IPS-20b (cell line): ENCODE measurements around the gene ITM2C.

Experiments used
- H3K27ac ChIP-seq: one replicate; pipeline ENCODE4 v1.5.1; 2013; ENCODE audit warnings: low read length
- H3K27me3 ChIP-seq: 2 replicates; pipeline ENCODE4 v1.6.1; 2013; ENCODE audit warnings: mild to moderate bottlenecking, low read length, inconsistent platforms; ENCODE audit not compliant: insufficient read depth
- H3K36me3 ChIP-seq: 2 replicates; pipeline ENCODE4 v1.6.1; 2013; ENCODE audit warnings: low read depth, mild to moderate bottlenecking, inconsistent platforms, low read length, moderate library complexity; ENCODE audit not compliant: insufficient read depth
- H3K4me1 ChIP-seq: 2 replicates; pipeline ENCODE4 v1.6.1; 2013; ENCODE audit warnings: mild to moderate bottlenecking, control low read depth, inconsistent platforms, low read length, moderate library complexity; ENCODE audit not compliant: insufficient read depth
- H3K4me3 ChIP-seq: 2 replicates; pipeline ENCODE4 v1.5.1; 2013; ENCODE audit warnings: mild to moderate bottlenecking, low read length, inconsistent platforms
- H3K9ac ChIP-seq: 2 replicates; pipeline ENCODE4 v1.6.1; 2013; ENCODE audit warnings: low read depth, mild to moderate bottlenecking, inconsistent platforms, low read length, moderate library complexity
- H3K9me3 ChIP-seq: 2 replicates; pipeline ENCODE4 v1.6.1; 2013; ENCODE audit warnings: mild to moderate bottlenecking, low read depth, low read length, inconsistent platforms; ENCODE audit not compliant: insufficient read depth

Gene ITM2C

GRCh38 chr2:230898016-230898712 is 33.4 kb downstream of the ITM2C start:
- H3K4me3 ChIP-seq: no peak overlapping the region
- H3K27ac ChIP-seq: no peak overlapping the region
- H3K27me3 ChIP-seq: no peaks in the 10 kb centered on the region
- no peak overlapping the region for H3K9ac ChIP-seq
- no peaks in the 10 kb centered on the region for H3K36me3 ChIP-seq
- H3K9me3 ChIP-seq: no peaks in the 10 kb centered on the region
- peaks cover 15% of the 10 kb centered on the region for H3K4me1 ChIP-seq

DNA sequence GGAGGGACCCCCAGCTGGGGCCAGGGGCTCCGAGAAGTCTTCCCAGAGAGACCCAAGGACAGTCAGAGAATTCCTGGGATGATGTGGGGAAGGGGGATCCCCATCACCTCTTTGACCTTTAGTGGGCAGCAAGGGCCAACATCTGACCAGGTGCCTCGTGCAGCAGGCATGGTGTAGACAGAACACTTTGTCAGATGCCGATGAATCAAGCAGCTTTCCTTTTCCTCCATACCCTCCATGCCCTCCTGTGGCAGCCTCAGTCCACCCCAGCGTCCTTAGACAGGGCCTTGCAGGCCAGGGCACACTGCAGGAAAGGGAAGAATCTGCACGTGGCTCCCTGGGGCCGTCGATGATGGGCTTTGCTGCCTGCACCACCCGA is 34.0 kb downstream of the ITM2C start:
- H3K27me3 ChIP-seq: peaks cover under 1% of the 10 kb centered on the region; the same call in 1 of the 2 replicates
- H3K27ac ChIP-seq: no peak overlapping the region
- peaks cover 19% of the 10 kb centered on the region for H3K4me1 ChIP-seq
- no peaks in the 10 kb centered on the region for H3K36me3 ChIP-seq
- H3K9ac ChIP-seq: no peak overlapping the region; the same call in 1 of the 2 replicates
- no peak overlapping the region for H3K4me3 ChIP-seq
- no peaks in the 10 kb centered on the region for H3K9me3 ChIP-seq

DNA sequence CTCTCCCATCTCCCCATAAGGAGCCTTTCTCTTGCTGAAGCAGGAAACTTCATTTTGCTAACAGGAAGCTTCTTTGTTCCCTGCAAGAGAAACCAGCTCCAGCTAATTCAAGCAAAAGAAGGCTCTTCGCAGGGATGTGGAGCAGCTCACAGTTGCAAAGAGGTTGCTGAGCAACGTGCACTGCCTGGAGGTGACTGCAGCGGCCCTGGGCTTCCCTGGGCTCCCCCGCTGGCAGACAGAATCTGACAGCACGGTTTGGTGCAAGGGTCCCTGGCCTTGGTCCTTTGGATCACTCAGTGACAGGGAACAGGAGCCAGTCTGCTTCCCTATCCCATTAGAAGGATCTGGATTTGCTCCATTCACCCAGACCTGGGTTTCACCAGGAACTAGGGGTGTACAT is 34.5 kb downstream of the ITM2C start:
- no peaks in the 10 kb centered on the region for H3K36me3 ChIP-seq
- peaks cover 19% of the 10 kb centered on the region for H3K4me1 ChIP-seq
- no peak overlapping the region for H3K4me3 ChIP-seq
- H3K27me3 ChIP-seq: peaks cover 6% of the 10 kb centered on the region; the same call in 1 of the 2 replicates
- H3K9me3 ChIP-seq: no peaks in the 10 kb centered on the region
- no peak overlapping the region for H3K27ac ChIP-seq
- no peak overlapping the region; the same call in 1 of the 2 replicates for H3K9ac ChIP-seq

DNA sequence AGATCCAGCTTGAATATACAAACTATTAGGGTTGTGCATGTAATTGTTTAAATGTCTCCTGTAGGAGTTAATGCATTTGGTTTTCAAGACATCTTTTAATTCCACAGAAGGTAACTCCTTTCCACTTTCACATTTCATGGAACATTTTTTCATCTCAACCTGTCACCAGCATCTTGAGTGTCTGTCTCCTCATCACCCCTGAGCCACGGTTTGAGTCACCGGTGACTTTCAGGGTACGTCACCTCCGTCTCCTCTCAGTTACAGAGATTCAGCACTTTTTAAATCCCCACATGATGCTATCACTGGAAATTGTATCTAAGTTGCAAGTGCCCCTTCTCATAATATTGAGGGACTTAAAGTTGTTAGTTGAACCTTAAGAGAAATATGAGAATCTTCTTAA is 35.0 kb downstream of the ITM2C start:
- Histone ChIP-seq H3K9ac (no peak overlapping the region), H3K36me3 (no peaks in the 10 kb centered on the region), H3K27ac (no peak overlapping the region), H3K4me3 (no peak overlapping the region), H3K9me3 (no peaks in the 10 kb centered on the region), H3K27me3 (peaks cover 11% of the 10 kb centered on the region; the same call in 1 of the 2 replicates), H3K4me1 (peaks cover 19% of the 10 kb centered on the region)

DNA sequence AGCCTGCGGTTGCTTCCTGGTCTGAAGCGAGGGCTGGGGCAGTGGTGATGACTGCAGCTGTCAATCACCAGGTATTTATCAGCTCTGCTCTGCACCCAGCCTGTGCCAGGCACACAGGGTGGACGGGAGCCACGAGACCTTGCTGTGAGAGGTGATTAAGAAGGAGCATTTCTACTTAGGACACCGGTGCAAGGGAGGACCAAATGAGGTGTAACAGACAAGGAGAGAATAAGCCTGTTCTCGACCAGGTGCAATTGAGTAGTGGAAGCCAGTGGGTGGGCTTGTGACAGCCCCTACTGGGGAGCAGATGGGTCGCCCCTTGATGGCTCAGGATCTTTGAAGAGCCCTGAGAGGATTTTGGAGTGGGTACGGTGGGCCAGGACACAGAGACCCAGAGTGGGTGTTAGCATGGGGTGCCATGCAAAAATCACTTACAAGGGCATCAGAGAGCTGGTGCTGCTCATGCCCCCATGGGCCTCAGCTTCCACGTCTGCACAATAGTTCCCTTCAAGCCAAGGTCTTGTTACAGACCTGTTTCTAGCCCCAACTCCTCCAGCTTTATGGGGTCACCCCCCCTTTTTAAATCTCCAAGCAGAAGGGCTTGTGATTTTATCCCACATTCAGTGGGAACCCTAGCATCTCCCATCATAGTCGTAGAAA is 35.7 kb downstream of the ITM2C start:
- no peaks in the 10 kb centered on the region for H3K9me3 ChIP-seq
- peaks cover 18% of the 10 kb centered on the region; the same call in 1 of the 2 replicates for H3K27me3 ChIP-seq
- H3K4me1 ChIP-seq: peaks cover 26% of the 10 kb centered on the region
- no peaks in the 10 kb centered on the region for H3K36me3 ChIP-seq
- no peak overlapping the region for H3K27ac ChIP-seq
- H3K4me3 ChIP-seq: no peak overlapping the region
- H3K9ac ChIP-seq: no peak overlapping the region

DNA sequence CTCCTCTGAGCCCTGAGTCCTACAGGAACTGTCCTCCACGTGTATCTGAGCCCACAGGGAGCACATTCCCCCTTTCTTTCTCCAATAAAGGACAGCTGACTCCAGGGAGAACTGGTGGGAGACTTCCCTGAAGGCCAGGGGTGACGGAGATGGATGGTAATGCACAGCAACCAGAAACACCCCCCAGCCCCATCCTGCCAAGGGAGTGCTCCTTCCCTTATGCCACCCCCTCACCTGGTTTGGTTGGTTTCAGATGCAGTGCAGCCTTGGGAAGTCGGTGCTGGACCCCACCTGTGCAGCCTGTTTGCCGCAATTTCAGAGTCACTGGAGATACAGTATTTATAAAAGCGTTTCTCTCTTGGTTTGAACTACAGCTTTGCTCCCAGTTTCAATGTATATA is 36.3 kb downstream of the ITM2C start:
- H3K36me3 ChIP-seq: no peaks in the 10 kb centered on the region
- H3K4me1 ChIP-seq: peaks cover 28% of the 10 kb centered on the region
- no peak overlapping the region for H3K9ac ChIP-seq
- no peak overlapping the region for H3K27ac ChIP-seq
- H3K9me3 ChIP-seq: no peaks in the 10 kb centered on the region
- peaks cover 20% of the 10 kb centered on the region; the same call in 1 of the 2 replicates for H3K27me3 ChIP-seq
- no peak overlapping the region for H3K4me3 ChIP-seq

DNA sequence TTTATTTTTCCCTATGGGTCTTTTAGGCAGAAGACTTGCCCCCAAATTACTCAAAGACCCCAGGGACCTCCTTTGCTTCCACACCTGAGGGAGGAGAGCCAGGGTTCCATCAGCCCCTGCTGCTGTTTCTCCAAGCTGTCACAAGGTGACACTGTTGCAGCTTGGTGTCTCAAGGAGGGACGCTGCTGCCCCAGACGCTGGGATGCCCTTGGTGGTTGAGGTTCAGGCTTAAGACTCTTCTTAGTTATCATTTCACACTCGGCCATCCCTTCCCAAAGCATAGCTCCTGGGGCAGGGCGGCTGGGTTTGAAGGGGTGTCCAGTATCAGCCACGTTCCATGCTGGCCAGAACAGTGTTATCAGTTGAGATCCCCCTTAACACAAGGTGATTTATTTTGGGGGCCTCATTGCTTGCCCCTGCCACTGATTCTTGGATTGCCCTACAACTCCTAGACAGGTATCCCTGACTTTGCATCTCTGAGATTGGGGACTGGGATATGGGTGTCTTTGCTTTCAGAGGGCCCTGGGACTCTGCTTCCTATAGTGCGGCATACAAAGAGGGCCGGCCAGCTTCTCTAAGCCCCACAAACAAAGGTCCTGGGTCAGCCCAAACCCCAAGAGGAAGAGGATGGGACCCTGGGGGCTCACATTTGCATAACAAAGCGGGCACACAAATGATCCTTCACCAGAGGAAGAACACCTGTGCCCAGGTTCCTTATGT is 37.6 kb downstream of the ITM2C start:
- Histone ChIP-seq H3K36me3 (no peaks in the 10 kb centered on the region), H3K27me3 (peaks cover 20% of the 10 kb centered on the region; the same call in 1 of the 2 replicates), H3K4me1 (peaks cover 28% of the 10 kb centered on the region), H3K9ac (peak overlapping the region; percentile 85; the same call in 1 of the 2 replicates), H3K4me3 (peak overlapping the region; percentile 63), H3K27ac (peak overlapping the region; percentile 82), H3K9me3 (no peaks in the 10 kb centered on the region)

GRCh38 chr2:230903231-230904150 is 38.7 kb downstream of the ITM2C start:
- Histone ChIP-seq H3K4me3 (peak overlapping the region; percentile 63), H3K27me3 (peaks cover 20% of the 10 kb centered on the region; the same call in 1 of the 2 replicates), H3K36me3 (no peaks in the 10 kb centered on the region), H3K9ac (no peak overlapping the region; the same call in 1 of the 2 replicates), H3K9me3 (no peaks in the 10 kb centered on the region), H3K4me1 (peaks cover 28% of the 10 kb centered on the region), H3K27ac (peak overlapping the region; percentile 54)

DNA sequence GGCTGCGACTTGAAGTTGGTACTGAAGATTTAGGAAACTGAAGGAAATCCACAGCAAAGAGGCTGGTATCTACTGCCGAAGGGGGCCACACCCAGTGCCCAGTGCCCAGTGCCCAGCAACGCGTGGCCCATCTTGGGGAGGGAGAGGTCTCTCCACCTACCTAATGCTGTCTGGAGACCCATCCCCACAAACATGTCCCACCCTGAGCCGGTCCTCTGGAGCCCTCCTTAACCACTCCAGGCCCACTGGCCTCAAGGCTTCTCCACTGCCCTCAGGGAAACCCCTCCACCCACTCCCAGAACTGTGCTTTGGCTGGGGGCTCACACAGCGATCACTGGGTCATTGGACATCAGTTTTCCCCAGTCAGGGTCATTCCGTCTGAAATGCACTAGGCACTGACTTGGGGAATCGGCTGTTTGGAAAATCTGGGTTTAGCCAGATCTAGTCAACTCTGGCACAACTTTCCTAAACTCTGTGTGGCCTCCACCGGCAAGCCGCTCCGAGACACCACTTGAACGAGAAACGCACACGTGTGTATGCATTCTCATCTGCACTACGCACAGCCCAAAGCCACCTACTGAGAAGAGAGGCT is 40.2 kb downstream of the ITM2C start:
- no peak overlapping the region for H3K27ac ChIP-seq
- no peak overlapping the region for H3K9ac ChIP-seq
- H3K4me1 ChIP-seq: peaks cover 21% of the 10 kb centered on the region
- no peaks in the 10 kb centered on the region for H3K36me3 ChIP-seq
- peaks cover 20% of the 10 kb centered on the region; the same call in 1 of the 2 replicates for H3K27me3 ChIP-seq
- H3K9me3 ChIP-seq: no peaks in the 10 kb centered on the region
- no peak overlapping the region for H3K4me3 ChIP-seq

GRCh38 chr2:230905448-230906421 is 41.0 kb downstream of the ITM2C start:
- no peak overlapping the region for H3K27ac ChIP-seq
- no peak overlapping the region for H3K9ac ChIP-seq
- no peak overlapping the region for H3K4me3 ChIP-seq

More at GRCh38 chr2:230905448-230906421, 41.0 kb downstream of the ITM2C start:
- no peaks in the 10 kb centered on the region for H3K36me3 ChIP-seq
- peaks cover 20% of the 10 kb centered on the region; the same call in 1 of the 2 replicates for H3K27me3 ChIP-seq
- peaks cover 21% of the 10 kb centered on the region for H3K4me1 ChIP-seq
- no peaks in the 10 kb centered on the region for H3K9me3 ChIP-seq
